Measurements from ENCODE around the gene SLC12A9. TPM values are rescaled to one million over a fixed set of nuclear protein-coding genes. Genes with fewer than 3 reads are reported as not detected.
A peak's percentile ranks its signal among the peaks of the same experiment; 100 is the strongest.

Gene SLC12A9
- total RNA-seq, 4 donors from 2014 or later = 15.2 to 27.9 (median 17.2) TPM

DNA sequence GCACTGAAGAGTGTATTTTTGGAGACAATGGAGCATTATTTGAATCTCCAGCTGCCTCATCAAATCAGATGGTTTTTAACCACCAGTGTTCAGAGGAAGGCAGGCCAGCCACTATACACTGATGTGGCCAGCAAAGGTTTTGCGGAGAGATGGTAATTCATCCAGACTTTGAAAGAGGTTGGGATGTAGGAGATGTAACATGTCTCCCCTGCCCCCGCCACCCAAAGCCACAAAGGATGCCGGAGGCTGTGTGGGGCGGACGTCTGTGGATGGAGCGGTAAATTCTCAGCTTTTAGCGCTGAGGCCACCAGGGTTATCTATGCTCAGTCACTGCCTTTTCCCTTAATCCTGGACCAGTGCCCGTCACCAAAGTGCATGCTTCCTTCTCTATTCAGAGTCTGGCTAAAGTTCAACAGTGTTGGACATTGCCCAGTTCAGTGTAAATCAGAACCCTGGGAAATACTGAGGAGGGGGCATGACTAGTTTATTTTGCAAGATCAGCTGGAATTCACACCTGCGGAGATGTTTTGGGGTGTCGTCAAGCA, 11.0 kb downstream of the SLC12A9 start:
- H3K4me1 ChIP-seq = peaks cover 11 to 19% of the 10 kb centered on the region in 2 donors
- no peak for TF ChIP-seq POLR2A (IDR thresholded peaks at IDR 0.05)
- TF ChIP-seq, protein P1, sequence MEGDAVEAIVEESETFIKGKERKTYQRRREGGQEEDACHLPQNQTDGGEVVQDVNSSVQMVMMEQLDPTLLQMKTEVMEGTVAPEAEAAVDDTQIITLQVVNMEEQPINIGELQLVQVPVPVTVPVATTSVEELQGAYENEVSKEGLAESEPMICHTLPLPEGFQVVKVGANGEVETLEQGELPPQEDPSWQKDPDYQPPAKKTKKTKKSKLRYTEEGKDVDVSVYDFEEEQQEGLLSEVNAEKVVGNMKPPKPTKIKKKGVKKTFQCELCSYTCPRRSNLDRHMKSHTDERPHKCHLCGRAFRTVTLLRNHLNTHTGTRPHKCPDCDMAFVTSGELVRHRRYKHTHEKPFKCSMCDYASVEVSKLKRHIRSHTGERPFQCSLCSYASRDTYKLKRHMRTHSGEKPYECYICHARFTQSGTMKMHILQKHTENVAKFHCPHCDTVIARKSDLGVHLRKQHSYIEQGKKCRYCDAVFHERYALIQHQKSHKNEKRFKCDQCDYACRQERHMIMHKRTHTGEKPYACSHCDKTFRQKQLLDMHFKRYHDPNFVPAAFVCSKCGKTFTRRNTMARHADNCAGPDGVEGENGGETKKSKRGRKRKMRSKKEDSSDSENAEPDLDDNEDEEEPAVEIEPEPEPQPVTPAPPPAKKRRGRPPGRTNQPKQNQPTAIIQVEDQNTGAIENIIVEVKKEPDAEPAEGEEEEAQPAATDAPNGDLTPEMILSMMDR (IDR thresholded peaks at IDR 0.05) = no peak
- H3K36me3 ChIP-seq = peaks cover 0 to 5% of the 10 kb centered on the region in 2 donors
- H3K27ac ChIP-seq = no peak overlapping the region
- 69 to 73% methylated on average over 10 of the region's 10 CpGs for WGBS, 2 donors
- no peak for DNase-seq
- no peaks in the 10 kb centered on the region for H3K27me3 ChIP-seq
- intact Hi-C loops (cut with DNase I) = no loop called here
- H3K9me3 ChIP-seq = no peaks in the 10 kb centered on the region
- no peak overlapping the region for H3K4me3 ChIP-seq (replicated peaks in 1 of 3)

DNA sequence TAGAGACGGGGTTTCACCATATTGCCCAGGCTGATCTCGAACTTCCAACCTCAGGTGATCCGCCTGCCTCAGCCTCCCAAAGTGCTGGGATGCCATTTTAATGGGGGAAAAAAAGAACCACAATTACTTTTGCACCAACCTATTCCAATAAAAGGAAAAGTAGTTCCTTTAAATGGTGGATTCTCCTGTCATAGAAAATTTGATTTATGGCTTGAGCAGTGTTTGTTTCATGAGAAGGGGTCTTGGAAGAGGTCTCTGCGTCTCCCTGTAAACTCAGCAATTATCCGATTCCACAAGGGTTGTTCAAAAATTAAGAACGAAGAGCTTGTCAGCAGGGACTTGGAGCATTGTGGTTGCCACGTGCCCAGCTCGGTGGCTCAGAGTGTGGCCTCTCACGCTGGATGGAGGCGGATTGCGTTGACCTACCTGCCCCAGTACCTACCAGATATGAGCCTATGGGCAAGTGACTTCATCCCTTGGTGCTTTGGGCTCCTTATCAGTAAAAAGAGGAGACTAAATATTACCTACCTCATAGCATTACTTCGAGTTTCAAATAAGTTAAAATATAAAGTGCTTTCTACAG, 11.8 kb downstream of the SLC12A9 start:
- no peaks in the 10 kb centered on the region for H3K27me3 ChIP-seq
- H3K4me1 ChIP-seq = peaks cover 14 to 26% of the 10 kb centered on the region in 2 donors
- intact Hi-C loops (cut with DNase I) = no loop called here
- H3K36me3 ChIP-seq = peaks cover 0 to 5% of the 10 kb centered on the region in 2 donors
- H3K9me3 ChIP-seq = no peaks in the 10 kb centered on the region
- H3K27ac ChIP-seq = no peak overlapping the region
- H3K4me3 ChIP-seq (replicated peaks in 1 of 3) = no peak overlapping the region
- TF ChIP-seq, protein P1 (IDR thresholded peaks at IDR 0.05) = no peak
- no peak for DNase-seq
- WGBS, 2 donors = 90% methylated on average over 12 of the region's 12 CpGs

DNA sequence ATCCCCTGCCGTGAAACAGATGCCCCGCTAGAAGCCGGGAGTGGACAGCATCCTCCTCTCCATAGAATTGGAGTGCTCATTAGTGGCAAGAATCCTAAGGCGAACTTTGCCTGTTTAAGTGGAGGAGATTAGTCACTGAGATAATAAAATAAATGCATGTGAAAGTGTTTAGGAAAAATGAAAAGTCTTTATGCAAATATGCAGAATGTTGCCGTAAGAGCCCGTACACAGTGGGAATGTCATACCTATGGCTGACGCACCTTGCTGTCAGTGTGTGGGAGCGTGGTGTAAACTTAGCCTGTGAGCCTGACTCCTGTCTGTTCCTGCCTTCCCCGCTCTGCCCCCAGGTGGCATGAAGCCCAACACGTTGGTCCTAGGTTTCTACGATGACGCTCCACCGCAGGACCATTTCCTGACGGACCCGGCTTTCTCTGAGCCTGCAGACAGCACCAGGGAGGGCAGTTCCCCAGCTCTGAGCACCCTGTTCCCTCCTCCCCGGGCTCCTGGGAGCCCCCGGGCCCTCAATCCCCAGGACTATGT, 12.9 kb downstream of the SLC12A9 start:
- intact Hi-C loops (cut with DNase I) = no loop called here
- H3K27ac ChIP-seq = peak overlapping the region in 2 of 3 donors; percentile 5 to 96
- H3K36me3 ChIP-seq = peaks cover 0 to 7% of the 10 kb centered on the region in 2 donors
- no peak for DNase-seq
- WGBS, 2 donors = 86 to 91% methylated on average over 10 to 16 of the region's 17 CpGs
- H3K4me1 ChIP-seq = peaks cover 14 to 26% of the 10 kb centered on the region in 2 donors
- TF ChIP-seq POLR2A (IDR thresholded peaks at IDR 0.05) = no peak
- TF ChIP-seq, protein P1 (IDR thresholded peaks at IDR 0.05) = no peak
- no peaks in the 10 kb centered on the region for H3K27me3 ChIP-seq
- no peaks in the 10 kb centered on the region for H3K9me3 ChIP-seq
- no peak overlapping the region for H3K4me3 ChIP-seq (replicated peaks in 1 of 3)

DNA sequence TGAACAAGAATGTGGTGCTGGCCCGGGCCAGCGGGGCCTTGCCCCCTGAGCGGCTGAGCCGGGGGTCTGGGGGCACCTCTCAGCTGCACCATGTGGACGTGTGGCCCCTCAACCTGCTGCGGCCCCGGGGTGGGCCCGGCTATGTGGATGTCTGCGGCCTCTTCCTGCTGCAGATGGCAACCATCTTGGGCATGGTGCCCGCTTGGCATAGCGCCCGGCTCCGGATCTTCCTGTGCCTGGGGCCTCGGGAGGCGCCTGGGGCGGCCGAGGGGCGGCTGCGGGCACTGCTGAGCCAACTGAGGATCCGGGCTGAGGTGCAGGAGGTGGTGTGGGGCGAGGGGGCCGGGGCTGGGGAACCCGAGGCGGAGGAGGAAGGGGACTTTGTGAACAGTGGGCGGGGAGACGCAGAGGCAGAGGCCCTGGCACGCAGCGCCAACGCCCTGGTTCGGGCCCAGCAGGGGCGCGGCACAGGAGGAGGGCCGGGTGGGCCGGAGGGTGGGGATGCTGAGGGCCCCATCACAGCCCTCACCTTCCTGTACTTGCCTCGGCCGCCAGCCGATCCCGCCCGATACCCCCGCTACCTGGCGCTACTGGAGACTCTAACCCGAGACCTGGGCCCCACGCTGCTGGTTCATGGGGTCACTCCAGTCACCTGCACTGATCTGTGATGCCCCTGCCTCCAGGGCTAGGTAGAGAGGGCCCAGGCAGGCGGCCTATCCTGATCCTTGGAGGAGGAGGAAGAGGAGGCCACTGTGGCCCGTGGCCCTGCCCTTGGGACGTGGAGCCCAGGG, 13.6 kb downstream of the SLC12A9 start:
- no peak for TF ChIP-seq POLR2A (IDR thresholded peaks at IDR 0.05)
- TF ChIP-seq, protein P1 (IDR thresholded peaks at IDR 0.05) = no peak
- 78 to 81% methylated on average over 23 to 36 of the region's 46 CpGs for WGBS, 2 donors
- intact Hi-C loops (cut with DNase I) = no loop called here
- Histone ChIP-seq H3K9me3 (no peaks in the 10 kb centered on the region), H3K4me1 (peaks cover 14 to 26% of the 10 kb centered on the region in 2 donors), H3K27me3 (no peaks in the 10 kb centered on the region), H3K4me3 (replicated peaks in 1 of 3) (peak overlapping the region in 1 of 3 donors; percentile 72), H3K36me3 (peaks cover 1 to 14% of the 10 kb centered on the region in 2 donors), H3K27ac (peak overlapping the region; percentile 96 to 99 (median 96))
- DNase-seq = peak; percentile 72 to 75
